ENCODE data around the gene EED.
"Not testable (repeated sequence)": the region's sequence is repeated elsewhere in the genome, so short reads cannot be mapped to it uniquely, and the experiment has no call there.

EED gene

GRCh38 chr11:86219311-86220193, 25.0 kb upstream of the EED start:
- DNase-seq: no peak

GRCh38 chr11:86220653-86221052, 23.9 kb upstream of the EED start:
- no peak for DNase-seq

DNA sequence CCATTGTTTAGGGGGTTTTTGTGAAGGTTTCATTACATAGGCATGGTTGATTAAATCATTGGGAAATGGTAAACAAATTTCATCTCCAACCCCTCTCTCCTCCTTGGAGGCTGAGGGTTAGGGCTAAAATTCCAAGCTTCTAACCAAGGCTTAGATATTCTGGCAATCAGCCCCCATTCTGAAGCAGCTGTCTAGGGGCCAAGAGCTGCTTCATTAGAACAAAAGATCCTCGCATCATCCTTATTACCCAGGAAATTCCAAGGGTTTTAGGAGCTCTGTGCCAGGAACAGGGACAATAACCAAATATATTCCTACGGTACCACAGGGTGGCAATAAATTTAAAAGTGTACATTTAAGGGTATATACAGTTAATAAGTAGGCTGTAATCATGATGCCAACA, 22.5 kb upstream of the EED start:
- no peak for DNase-seq

GRCh38 chr11:86224575-86224974, 20.0 kb upstream of the EED start:
- not testable (repeated sequence) for DNase-seq

- DNase-seq: not testable (repeated sequence)
These were observed 19.2 kb upstream of the EED start for GRCh38 chr11:86225344-86225743.

DNA sequence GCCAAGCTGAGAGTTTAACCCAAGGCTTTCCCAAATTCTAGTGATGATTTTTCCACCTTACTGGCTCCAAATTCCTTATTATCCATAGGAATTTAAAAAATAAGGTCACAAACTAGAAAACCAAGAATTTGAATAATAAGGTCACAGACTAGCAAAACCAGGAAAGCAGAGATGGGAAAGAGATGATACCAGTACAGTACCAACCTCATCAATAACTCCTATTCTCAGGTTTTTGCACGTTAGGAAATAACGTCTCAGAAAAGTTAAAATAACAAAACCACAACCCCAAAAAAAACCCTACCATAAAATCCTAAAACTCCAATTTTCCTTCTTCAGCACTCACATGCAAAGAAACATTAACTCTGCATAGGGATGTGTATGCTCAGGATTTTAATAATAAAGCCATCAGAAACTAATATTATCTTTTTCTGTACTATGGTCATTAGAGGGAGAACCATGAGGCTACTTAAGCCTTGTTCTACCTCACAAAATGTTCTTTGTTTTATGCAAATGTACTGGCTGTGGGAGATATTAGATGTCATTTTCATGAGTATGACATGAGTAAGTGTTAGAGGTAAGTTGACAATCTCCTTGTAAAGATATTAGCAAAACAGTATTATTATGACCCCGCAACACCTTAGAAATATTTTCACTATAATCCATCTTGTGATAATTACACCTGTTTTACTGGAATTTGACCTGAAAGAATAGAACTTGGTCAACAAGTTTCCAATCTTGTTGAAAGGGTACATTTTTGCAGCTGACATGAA, 16.1 kb upstream of the EED start:
- no peak for DNase-seq

DNA sequence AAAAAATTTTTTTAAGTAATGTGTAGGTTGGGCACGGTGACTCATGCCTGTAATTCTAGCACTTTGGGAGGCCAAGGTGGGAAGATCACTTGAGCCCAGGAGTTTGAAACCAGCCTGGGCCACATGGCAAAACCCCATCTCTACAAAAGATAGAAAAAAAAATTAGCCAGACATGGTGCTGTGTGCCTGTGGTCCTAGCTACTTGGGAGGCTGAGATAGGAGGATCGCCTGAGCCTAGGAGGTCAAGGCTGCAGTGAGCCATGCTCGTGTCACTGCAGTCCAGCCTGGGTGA, 15.6 kb upstream of the EED start:
- not testable (repeated sequence) for DNase-seq

- no peak for DNase-seq
These were observed 14.3 kb upstream of the EED start for GRCh38 chr11:86230179-86230804.

GRCh38 chr11:86230921-86231434, 13.6 kb upstream of the EED start:
- no peak for DNase-seq

GRCh38 chr11:86232556-86232955, 12.0 kb upstream of the EED start:
- DNase-seq: no peak

DNA sequence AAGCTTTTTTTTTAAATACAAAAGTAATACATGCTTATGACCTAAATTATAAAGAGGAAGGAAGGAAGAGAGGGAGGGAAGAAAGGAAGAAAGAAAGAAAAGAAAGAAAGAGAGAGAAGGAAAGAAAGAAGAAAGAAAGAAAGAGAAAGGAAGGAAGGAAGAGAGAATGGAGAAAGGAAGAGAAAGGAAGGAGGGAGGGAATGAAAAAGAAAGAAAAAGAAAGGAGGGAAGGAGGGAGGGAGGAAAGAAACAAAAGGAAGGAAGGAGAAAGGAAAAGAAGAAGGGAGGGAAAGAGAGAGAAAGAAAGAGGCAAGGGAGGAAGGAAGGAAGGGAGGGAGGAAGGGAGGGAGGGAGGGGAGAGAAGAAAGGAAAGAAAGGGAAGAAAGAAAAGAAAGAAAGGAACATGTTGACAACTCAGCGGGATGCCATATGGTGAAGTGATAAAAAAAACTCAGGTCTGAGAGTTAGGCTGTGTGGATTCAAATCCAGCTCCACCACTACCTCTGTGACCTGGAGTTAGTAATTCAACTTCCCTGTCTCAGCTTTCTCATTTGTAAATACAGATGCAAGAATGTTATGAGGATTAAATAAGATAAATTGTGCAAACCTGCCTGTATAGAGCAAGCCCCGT, 9.6 kb upstream of the EED start:
- DNase-seq: no peak

DNA sequence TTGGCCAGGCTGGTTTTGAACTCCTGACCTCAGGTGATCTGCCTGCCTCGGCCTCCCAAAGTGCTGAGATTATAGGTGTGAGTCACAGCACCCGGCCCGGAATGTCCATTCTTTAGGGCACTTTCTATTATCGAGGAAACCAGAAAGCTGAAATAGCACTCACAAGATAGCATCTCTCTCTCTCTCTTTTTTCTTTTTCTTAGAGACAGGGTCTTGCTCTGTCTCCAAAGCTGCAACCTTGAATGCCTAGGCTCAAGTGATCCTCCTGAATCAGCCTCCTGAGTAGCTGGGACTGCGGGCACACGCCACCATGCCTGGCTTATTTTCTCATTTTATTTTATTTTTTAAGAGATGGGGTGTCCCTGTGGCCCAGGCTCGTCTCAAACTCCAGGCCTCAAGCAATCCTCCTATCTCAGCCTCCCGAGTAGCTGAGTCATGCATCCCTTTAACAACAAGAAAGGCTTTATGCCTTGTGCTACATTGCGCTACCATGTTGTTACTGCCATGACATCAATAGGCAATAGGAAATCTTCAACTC, 7.2 kb upstream of the EED start:
- DNase-seq: no peak

DNA sequence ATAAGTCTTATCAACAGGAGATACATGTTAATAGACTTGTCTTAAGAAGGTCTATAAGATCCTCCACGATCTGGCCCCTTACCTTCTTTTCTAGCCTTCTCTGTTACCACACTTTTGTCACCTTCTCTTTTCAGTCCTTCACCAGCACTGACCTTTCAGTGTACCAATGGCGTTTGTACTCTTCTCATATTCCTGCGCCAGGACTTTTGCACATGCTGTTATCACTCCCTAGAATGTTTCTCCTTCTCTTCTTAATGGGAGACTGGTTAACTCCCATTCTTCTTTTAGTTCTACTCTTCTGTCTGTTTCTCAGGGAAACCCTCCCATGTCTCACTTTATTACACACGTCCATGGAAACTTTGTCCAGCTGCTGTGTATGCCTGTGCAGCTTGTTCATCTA, 4.4 kb upstream of the EED start:
- no peak for DNase-seq

DNA sequence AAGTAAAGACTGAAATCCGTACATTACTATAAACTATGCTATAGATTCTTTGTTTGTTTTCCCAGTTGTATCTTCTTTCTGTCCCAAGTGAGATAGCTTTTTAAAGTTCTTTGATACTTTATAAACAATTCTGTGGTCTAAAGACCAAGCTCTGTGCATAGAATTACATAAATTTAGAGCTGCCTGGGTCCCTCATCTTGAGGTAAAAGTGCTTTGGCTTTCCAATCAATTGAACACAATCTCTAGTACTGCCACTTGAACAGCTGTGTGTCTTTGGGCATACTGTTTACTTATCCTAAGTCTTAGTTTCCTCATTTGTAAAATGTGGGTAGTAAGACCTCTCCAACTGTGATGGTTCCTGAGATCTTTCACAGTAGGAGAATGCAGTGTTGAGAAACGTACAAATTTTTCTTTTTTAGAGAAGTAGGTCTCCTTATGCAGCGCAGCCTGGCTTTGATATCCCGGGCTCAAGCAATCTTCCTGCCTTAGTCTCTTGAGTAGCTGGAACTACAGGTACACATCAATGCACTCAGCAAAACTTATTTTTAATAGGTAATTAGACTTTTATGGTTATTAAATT, 2.5 kb upstream of the EED start:
- DNase-seq: no peak

GRCh38 chr11:86243396-86243795, 1.2 kb upstream of the EED start:
- DNase-seq: no peak

DNA sequence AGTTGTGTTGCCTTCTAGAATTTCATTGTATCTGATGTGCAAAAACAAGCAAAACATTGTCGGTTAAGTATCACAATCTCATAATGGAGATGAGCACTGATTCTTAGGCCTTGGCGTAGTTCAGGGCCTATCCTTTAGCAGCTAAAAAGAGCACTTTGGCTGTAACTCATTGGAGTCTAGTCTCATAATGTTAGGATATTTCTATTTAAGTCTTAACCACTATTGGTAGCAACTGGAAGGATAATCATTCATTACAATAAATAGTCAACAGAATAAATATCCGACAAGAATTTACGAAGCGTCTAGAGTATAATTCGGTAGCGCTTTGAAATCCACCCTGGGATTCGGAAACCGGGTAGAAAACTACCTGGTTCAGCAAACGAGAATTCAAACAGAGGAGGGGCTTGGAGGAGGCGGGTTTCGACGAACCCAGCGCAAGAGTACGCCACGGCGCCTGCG, 461 bp upstream of the EED start:
- peak in 3 of 4 experiments; percentile 56 to 74 (median 72) for DNase-seq

DNA sequence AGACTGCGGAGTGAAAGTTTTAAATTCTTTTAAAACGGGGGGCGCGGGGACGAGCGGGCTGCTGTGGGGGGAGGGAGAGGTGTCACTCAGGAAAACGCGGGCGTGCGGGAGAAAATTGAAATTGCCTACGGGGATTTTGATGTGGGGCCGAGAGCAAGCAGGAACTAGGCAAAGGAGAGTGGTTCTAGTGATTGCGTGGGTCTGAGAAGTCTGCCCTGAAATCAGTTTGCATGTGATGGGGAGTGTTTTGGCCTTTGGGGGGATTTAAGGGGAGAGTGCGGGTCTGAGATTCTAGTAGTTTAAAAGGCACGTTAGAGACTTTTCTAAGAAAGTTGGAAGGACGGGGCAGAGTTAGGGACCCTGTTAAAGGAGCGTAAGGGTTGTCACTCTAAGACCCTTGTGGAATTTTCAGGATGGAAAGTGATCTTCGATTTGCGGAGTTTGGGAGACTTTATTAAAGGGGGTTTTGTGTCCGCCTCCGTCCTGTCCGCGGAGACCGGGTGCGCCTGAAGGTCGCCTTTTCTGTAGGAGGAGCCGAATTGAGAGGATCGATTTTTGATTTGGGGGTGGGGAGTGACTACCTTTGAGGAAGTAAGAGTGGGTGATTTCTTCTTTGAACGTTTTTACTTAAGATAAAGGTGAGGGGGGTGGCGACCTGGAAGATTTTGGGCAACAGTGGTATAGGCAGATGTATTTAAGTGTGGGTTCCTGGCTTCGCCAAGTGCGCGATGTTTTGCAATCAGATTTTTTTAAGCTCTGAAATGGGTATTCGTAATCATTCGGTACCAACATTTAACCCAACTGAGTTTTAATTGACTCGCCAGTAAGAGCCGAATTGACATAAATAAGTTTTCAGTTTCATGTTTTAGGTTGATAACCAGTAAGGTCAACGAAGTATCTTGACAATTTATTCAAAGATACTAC, 1.1 kb downstream of the EED start:
- DNase-seq: no peak

- no peak for DNase-seq
These were observed 1.7 kb downstream of the EED start for GRCh38 chr11:86246293-86246675.

- DNase-seq: no peak
These were observed 3.1 kb downstream of the EED start for GRCh38 chr11:86247608-86248007.

GRCh38 chr11:86248609-86249008, 4.1 kb downstream of the EED start:
- no peak for DNase-seq

Measured in activated CD4-positive, CD25-positive, alpha-beta regulatory T cell (primary cell).